ENCODE data around the gene PI4KA. TPM values are rescaled to one million over a fixed set of nuclear protein-coding genes. Genes with fewer than 3 reads are reported as not detected.
"Not testable (repeated sequence)": the region's sequence is repeated elsewhere in the genome, so short reads cannot be mapped to it uniquely, and the experiment has no call there.

Gene PI4KA
- total and polyA plus RNA-seq, 2 experiments from 2014 or later = 83.7 to 85.2 TPM

DNA sequence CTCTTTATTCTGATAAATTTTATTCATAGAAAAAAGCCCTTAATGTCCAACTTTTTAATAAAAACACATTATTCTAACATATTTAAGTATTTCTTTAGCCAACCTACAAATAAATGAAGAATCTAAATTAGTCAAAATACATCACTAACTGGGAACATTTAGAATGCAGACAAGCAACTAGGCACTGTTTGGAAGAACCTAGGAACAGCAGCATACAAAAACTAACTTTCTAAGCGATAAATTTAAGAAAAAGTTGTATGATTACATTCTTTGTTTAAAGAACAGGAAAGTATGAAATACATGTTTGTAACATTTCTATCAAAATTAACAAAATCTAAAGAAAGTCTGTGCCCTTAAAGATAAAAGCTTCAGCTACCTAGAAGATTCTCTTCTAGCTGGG is 35.3 kb downstream of the PI4KA start:
- TF ChIP-seq, protein P1, sequence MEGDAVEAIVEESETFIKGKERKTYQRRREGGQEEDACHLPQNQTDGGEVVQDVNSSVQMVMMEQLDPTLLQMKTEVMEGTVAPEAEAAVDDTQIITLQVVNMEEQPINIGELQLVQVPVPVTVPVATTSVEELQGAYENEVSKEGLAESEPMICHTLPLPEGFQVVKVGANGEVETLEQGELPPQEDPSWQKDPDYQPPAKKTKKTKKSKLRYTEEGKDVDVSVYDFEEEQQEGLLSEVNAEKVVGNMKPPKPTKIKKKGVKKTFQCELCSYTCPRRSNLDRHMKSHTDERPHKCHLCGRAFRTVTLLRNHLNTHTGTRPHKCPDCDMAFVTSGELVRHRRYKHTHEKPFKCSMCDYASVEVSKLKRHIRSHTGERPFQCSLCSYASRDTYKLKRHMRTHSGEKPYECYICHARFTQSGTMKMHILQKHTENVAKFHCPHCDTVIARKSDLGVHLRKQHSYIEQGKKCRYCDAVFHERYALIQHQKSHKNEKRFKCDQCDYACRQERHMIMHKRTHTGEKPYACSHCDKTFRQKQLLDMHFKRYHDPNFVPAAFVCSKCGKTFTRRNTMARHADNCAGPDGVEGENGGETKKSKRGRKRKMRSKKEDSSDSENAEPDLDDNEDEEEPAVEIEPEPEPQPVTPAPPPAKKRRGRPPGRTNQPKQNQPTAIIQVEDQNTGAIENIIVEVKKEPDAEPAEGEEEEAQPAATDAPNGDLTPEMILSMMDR (IDR thresholded peaks at IDR 0.05; ENCODE audit: low read depth, low read length) = no peak
- Histone ChIP-seq H3K9me3 (ENCODE audit: low read depth) (no peaks in the 10 kb centered on the region), H3K27ac (no peak overlapping the region), H3K4me1 (ENCODE audit: low read depth) (no peaks in the 10 kb centered on the region), H3K27me3 (no peaks in the 10 kb centered on the region), H3K36me3 (peaks cover 19% of the 10 kb centered on the region), H3K4me3 (no peak overlapping the region)
- DNase-seq (ENCODE audit: low read depth in 1 of 2, low spot score in 1 of 2) = no peak

DNA sequence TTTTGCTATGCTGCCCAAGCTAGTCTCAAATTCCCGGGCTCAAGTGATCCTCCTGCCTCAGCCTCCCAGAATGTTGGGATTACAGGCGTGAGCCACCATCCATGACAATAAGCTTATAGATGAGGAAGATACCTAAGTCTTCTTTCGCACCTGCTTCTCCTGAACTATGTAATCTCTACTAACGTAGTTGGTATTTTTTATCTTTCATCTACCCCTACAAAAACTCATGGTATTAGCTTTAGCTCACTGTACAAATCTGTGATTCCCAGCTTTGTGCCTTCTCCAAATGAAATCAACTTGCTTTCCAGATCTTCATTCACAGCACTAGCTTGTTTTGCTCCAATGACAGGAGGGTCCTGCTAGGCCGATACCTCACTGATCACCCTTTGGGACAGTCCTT is 36.4 kb downstream of the PI4KA start:
- no peaks in the 10 kb centered on the region for H3K9me3 ChIP-seq (ENCODE audit: low read depth)
- no peak overlapping the region for H3K27ac ChIP-seq
- TF ChIP-seq, protein P1 (IDR thresholded peaks at IDR 0.05; ENCODE audit: low read depth, low read length) = no peak
- no peaks in the 10 kb centered on the region for H3K27me3 ChIP-seq
- no peak overlapping the region for H3K4me3 ChIP-seq
- H3K4me1 ChIP-seq (ENCODE audit: low read depth) = no peaks in the 10 kb centered on the region
- no peak for DNase-seq (ENCODE audit: low read depth in 1 of 2, low spot score in 1 of 2)
- H3K36me3 ChIP-seq = peaks cover 24% of the 10 kb centered on the region

DNA sequence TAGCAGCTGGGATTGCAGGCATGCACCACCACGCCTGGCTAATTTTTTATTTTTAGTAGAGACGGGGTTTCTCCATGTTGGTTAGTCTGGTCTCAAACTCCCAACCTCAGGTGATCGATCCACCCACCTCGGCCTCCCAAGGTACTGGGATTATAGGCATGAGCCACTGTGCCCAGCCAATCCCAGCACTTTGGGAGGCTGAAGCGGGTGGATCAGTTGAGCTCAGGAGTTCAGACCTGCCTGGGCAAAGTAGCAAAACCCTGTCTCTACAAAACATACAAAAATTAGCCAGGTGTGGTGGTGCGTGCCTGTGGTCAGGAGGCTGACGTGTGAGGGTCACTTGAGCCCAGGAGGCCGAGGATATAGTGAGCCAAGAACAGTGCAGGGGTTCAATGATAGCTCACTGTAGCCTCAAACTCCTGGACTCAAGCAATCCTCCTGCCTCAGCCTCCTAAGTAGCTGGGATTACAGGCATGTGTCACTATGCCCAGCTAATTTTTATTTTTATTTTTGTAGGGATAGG is 36.8 kb downstream of the PI4KA start:
- not testable (repeated sequence) for H3K4me1 ChIP-seq (ENCODE audit: low read depth); H3K4me3 ChIP-seq; H3K27me3 ChIP-seq; DNase-seq (ENCODE audit: low read depth in 1 of 2, low spot score in 1 of 2); H3K9me3 ChIP-seq (ENCODE audit: low read depth); H3K27ac ChIP-seq
- peaks cover 24% of the 10 kb centered on the region for H3K36me3 ChIP-seq

DNA sequence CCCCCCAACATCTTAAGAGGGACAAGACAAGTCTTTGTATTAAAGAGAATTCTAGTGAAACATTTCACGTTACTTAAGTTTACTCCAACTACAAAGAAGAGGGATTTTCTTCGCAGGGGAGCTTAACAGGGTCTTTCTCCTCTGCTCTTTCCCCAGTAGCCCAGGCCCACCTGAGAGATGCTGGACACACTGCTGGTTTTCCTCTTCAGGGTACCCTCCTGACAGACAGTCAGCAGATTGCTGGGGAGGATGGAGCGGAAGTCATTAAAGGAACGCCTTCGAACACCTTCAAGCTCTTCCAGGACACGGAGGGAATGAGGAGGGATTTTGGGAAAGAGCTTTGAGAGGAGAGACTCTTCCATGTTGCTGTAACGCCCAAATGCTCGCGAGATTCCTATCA is 39.1 kb downstream of the PI4KA start:
- Histone ChIP-seq H3K4me3 (no peak overlapping the region), H3K4me1 (ENCODE audit: low read depth) (no peaks in the 10 kb centered on the region), H3K36me3 (peaks cover 24% of the 10 kb centered on the region), H3K9me3 (ENCODE audit: low read depth) (no peaks in the 10 kb centered on the region), H3K27ac (no peak overlapping the region), H3K27me3 (no peaks in the 10 kb centered on the region)
- TF ChIP-seq, protein P1 (IDR thresholded peaks at IDR 0.05; ENCODE audit: low read depth, low read length) = no peak
- DNase-seq (ENCODE audit: low read depth in 1 of 2, low spot score in 1 of 2) = no peak

DNA sequence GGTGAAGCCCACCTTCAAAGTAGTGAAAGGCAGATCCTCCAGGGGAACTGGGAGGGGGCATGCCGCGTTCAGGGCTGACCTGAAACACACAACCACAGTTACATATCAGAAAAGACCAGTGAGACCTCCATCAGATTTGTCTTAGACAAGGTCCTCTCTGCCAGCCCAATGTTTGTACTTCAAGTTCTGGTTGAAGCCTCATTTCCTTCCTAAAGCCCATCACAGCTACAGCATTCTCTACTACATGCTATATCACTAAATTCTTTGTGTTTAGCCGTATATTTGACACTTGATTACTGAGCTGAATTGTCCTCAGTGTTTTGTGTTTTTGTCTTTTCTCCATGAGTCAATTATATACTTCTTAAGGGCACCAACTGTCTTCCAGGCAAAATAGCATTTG is 40.1 kb downstream of the PI4KA start:
- H3K4me3 ChIP-seq = no peak overlapping the region
- no peak overlapping the region for H3K27ac ChIP-seq
- TF ChIP-seq, protein P1 (IDR thresholded peaks at IDR 0.05; ENCODE audit: low read depth, low read length) = no peak
- peaks cover 19% of the 10 kb centered on the region for H3K36me3 ChIP-seq
- no peaks in the 10 kb centered on the region for H3K27me3 ChIP-seq
- no peak for DNase-seq (ENCODE audit: low read depth in 1 of 2, low spot score in 1 of 2)
- H3K9me3 ChIP-seq (ENCODE audit: low read depth) = no peaks in the 10 kb centered on the region
- no peaks in the 10 kb centered on the region for H3K4me1 ChIP-seq (ENCODE audit: low read depth)

DNA sequence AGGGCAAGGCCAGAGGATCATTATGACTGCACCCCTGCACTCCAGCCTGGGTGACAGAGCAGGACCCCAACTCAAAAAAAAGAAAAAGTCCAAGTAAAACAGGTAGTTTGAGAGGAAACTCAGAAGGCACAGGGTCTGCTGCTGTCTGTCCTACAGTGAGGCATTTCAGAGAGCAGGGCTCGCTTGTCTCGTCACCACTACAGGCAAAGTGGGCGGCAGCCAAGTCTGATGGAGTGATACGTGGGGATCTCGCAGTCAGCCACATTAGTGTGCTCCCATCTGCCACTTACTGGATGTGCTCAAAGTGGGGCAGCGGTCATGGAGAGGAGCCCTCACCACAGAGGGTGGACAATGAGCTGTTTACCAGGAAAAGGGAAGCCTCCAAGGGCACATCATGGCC is 42.1 kb downstream of the PI4KA start:
- no peaks in the 10 kb centered on the region for H3K27me3 ChIP-seq
- H3K27ac ChIP-seq = no peak overlapping the region
- H3K4me1 ChIP-seq (ENCODE audit: low read depth) = no peaks in the 10 kb centered on the region
- no peak for DNase-seq (ENCODE audit: low read depth in 1 of 2, low spot score in 1 of 2)
- H3K9me3 ChIP-seq (ENCODE audit: low read depth) = no peaks in the 10 kb centered on the region
- TF ChIP-seq, protein P1 (IDR thresholded peaks at IDR 0.05; ENCODE audit: low read depth, low read length) = no peak
- peaks cover 28% of the 10 kb centered on the region for H3K36me3 ChIP-seq
- no peak overlapping the region for H3K4me3 ChIP-seq

Measured in cardiac muscle cell (in vitro differentiated cells and primary cell).